WTC11 (cell line): ENCODE measurements around the gene FAH.

Source experiments
- ATF1 ChIP-seq: sonication (generic); formaldehyde crosslinking; IDR thresholded peaks from 2 replicates; pipeline ENCODE4 v1.8.1; 2023; ENCODE audit warnings: mild to moderate bottlenecking, moderate library complexity, missing genetic modification reagents
- CREM ChIP-seq: sonication (generic); formaldehyde crosslinking; IDR thresholded peaks from 2 replicates; pipeline ENCODE4 v1.8.1; 2022; ENCODE audit warnings: mild to moderate bottlenecking, missing genetic modification reagents, moderate library complexity
- MXD4 ChIP-seq: fragments of 250-450 bp; sonication (Bioruptor Pico); IDR thresholded peaks from 2 replicates; pipeline ENCODE4 v1.8.0; 2021; ENCODE audit warnings: mild to moderate bottlenecking, moderate library complexity, borderline replicate concordance
- ZNF416 ChIP-seq: fragments of 250-450 bp; sonication (Bioruptor Pico); IDR thresholded peaks from 2 replicates; pipeline ENCODE4 v1.9.0; 2021; ENCODE audit warnings: mild to moderate bottlenecking, inconsistent platforms

- no peak for TF ChIP-seq MXD4
- TF ChIP-seq CREM: no peak
- TF ChIP-seq ZNF416 (CRISPR knock-in tag): no peak
- TF ChIP-seq ATF1 (CRISPR knock-in tag): no peak
Observed at GRCh38 chr15:80159301-80159700, 6.5 kb downstream of the FAH start.
